ENCODE measurements around the gene ARF1. TPM values are rescaled to one million over a fixed set of nuclear protein-coding genes. Genes with fewer than 3 reads are reported as not detected.

The ARF1 gene
- total and polyA plus RNA-seq, 2 of the 13 experiments (the other 11 are each of a cell fraction or from before 2014, with no cell fraction given): 186 to 327 TPM

DNA sequence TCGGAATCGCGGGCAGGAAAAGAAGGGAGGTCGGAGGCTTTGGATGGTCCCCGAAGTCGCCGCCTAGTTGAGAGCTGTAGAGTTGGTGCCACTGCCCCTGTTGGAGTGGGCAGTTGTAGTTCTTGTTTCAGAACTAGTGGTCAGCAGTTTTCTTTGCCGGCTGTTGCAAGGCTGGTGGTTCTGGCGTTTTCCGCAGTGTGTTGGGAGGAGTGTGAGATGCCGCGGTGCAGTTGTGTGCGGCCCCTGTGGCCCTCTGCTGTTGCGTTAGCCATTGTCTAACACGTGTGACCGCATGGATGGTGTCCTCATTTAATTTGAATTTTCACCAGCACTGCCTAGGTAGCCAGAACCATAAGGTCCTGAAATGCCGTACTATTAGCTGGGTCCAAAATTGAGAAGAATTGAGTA is 1.4 kb downstream of the ARF1 start (continued):
- TF ChIP-seq, protein P1, sequence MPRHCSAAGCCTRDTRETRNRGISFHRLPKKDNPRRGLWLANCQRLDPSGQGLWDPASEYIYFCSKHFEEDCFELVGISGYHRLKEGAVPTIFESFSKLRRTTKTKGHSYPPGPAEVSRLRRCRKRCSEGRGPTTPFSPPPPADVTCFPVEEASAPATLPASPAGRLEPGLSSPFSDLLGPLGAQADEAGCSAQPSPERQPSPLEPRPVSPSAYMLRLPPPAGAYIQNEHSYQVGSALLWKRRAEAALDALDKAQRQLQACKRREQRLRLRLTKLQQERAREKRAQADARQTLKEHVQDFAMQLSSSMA (CRISPR knock-in tag; IDR thresholded peaks at IDR 0.05): 0 out of 2 replicates have a peak, but pooled peaks have one; percentile 4
- TF ChIP-seq GLI4 (CRISPR knock-in tag; IDR thresholded peaks at IDR 0.05; ENCODE audit: borderline replicate concordance) (peak; percentile 58; the same call in 1 of the 2 replicates), ZSCAN25 (CRISPR knock-in tag; IDR thresholded peaks at IDR 0.05) (0 out of 2 replicates have a peak, but pooled peaks have one; percentile 15), TAF1 (CRISPR knock-in tag; IDR thresholded peaks at IDR 0.05) (0 out of 2 replicates have a peak, but pooled peaks have one; percentile 9), KMT2A (CRISPR knock-in tag; IDR thresholded peaks at IDR 0.05) (0 out of 2 replicates have a peak, but pooled peaks have one; percentile 31), ZNF883 (CRISPR knock-in tag; IDR thresholded peaks at IDR 0.05; ENCODE audit: not compliant biosample characterization) (peak; percentile 45), MAFK (conservative IDR thresholded peaks at IDR 0.05 in 1 of 2, IDR thresholded peaks at IDR 0.05 in 1 of 2; ENCODE audit: low read length in 2 of 2) (peak; percentile 2 to 5; a peak in 1 of 4 replicates), ZNF598 (CRISPR knock-in tag; IDR thresholded peaks at IDR 0.05; ENCODE audit: borderline replicate concordance) (peak; percentile 65; the same call in 1 of the 2 replicates), RXRA (CRISPR knock-in tag; IDR thresholded peaks at IDR 0.05) (no peak), ZNF230 (CRISPR knock-in tag; IDR thresholded peaks at IDR 0.05) (0 out of 2 replicates have a peak, but pooled peaks have one; percentile 4)
- TF ChIP-seq, protein P2, sequence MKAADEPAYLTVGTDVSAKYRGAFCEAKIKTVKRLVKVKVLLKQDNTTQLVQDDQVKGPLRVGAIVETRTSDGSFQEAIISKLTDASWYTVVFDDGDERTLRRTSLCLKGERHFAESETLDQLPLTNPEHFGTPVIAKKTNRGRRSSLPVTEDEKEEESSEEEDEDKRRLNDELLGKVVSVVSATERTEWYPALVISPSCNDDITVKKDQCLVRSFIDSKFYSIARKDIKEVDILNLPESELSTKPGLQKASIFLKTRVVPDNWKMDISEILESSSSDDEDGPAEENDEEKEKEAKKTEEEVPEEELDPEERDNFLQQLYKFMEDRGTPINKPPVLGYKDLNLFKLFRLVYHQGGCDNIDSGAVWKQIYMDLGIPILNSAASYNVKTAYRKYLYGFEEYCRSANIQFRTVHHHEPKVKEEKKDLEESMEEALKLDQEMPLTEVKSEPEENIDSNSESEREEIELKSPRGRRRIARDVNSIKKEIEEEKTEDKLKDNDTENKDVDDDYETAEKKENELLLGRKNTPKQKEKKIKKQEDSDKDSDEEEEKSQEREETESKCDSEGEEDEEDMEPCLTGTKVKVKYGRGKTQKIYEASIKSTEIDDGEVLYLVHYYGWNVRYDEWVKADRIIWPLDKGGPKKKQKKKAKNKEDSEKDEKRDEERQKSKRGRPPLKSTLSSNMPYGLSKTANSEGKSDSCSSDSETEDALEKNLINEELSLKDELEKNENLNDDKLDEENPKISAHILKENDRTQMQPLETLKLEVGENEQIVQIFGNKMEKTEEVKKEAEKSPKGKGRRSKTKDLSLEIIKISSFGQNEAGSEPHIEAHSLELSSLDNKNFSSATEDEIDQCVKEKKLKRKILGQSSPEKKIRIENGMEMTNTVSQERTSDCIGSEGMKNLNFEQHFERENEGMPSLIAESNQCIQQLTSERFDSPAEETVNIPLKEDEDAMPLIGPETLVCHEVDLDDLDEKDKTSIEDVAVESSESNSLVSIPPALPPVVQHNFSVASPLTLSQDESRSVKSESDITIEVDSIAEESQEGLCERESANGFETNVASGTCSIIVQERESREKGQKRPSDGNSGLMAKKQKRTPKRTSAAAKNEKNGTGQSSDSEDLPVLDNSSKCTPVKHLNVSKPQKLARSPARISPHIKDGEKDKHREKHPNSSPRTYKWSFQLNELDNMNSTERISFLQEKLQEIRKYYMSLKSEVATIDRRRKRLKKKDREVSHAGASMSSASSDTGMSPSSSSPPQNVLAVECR (CRISPR knock-in tag; IDR thresholded peaks at IDR 0.05; ENCODE audit: borderline replicate concordance): peak; percentile 50
- TF ChIP-seq, protein P3, sequence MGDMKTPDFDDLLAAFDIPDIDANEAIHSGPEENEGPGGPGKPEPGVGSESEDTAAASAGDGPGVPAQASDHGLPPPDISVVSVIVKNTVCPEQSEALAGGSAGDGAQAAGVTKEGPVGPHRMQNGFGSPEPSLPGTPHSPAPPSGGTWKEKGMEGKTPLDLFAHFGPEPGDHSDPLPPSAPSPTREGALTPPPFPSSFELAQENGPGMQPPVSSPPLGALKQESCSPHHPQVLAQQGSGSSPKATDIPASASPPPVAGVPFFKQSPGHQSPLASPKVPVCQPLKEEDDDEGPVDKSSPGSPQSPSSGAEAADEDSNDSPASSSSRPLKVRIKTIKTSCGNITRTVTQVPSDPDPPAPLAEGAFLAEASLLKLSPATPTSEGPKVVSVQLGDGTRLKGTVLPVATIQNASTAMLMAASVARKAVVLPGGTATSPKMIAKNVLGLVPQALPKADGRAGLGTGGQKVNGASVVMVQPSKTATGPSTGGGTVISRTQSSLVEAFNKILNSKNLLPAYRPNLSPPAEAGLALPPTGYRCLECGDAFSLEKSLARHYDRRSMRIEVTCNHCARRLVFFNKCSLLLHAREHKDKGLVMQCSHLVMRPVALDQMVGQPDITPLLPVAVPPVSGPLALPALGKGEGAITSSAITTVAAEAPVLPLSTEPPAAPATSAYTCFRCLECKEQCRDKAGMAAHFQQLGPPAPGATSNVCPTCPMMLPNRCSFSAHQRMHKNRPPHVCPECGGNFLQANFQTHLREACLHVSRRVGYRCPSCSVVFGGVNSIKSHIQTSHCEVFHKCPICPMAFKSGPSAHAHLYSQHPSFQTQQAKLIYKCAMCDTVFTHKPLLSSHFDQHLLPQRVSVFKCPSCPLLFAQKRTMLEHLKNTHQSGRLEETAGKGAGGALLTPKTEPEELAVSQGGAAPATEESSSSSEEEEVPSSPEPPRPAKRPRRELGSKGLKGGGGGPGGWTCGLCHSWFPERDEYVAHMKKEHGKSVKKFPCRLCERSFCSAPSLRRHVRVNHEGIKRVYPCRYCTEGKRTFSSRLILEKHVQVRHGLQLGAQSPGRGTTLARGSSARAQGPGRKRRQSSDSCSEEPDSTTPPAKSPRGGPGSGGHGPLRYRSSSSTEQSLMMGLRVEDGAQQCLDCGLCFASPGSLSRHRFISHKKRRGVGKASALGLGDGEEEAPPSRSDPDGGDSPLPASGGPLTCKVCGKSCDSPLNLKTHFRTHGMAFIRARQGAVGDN (CRISPR knock-in tag; IDR thresholded peaks at IDR 0.05): peak; percentile 25
- TF ChIP-seq, protein P4, sequence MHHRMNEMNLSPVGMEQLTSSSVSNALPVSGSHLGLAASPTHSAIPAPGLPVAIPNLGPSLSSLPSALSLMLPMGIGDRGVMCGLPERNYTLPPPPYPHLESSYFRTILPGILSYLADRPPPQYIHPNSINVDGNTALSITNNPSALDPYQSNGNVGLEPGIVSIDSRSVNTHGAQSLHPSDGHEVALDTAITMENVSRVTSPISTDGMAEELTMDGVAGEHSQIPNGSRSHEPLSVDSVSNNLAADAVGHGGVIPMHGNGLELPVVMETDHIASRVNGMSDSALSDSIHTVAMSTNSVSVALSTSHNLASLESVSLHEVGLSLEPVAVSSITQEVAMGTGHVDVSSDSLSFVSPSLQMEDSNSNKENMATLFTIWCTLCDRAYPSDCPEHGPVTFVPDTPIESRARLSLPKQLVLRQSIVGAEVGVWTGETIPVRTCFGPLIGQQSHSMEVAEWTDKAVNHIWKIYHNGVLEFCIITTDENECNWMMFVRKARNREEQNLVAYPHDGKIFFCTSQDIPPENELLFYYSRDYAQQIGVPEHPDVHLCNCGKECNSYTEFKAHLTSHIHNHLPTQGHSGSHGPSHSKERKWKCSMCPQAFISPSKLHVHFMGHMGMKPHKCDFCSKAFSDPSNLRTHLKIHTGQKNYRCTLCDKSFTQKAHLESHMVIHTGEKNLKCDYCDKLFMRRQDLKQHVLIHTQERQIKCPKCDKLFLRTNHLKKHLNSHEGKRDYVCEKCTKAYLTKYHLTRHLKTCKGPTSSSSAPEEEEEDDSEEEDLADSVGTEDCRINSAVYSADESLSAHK (CRISPR knock-in tag; IDR thresholded peaks at IDR 0.05; ENCODE audit: borderline replicate concordance): 0 out of 2 replicates have a peak, but pooled peaks have one; percentile 14
